Measurements from ENCODE around the gene DHRS1.

Gene DHRS1

GRCh38 chr14:24309538-24310264 lies 10.1 kb upstream of the DHRS1 start, which contains the start of gene LTB4R2:
TSS of gene LTB4R2 (plus strand) at chr14:24310140. CDS start at chr14:24310665, 525 bp downstream.
- no peak for DNase-seq (ENCODE audit: low spot score)

- no peak for DNase-seq (ENCODE audit: low spot score)
These were observed 9.0 kb upstream of the DHRS1 start for GRCh38 chr14:24308342-24309124.

- peak; percentile 65 for DNase-seq (ENCODE audit: low spot score)
These were observed 8.2 kb upstream of the DHRS1 start, which contains the start of gene CIDEB for GRCh38 chr14:24307575-24308341. TSS of gene CIDEB (minus strand) at chr14:24307977. CDS start at chr14:24307858, 119 bp downstream.

- DNase-seq (ENCODE audit: low spot score) = no peak
These were observed 7.6 kb upstream of the DHRS1 start for GRCh38 chr14:24307156-24307574.

- DNase-seq (ENCODE audit: low spot score) = no peak
These were observed 4.4 kb upstream of the DHRS1 start for GRCh38 chr14:24304019-24304387.

GRCh38 chr14:24300326-24300980 lies 873 bp upstream of the DHRS1 start:
- DNase-seq (ENCODE audit: low spot score) = no peak

- DNase-seq (ENCODE audit: low spot score) = no peak
These were observed 707 bp downstream of the DHRS1 start for GRCh38 chr14:24298892-24299254.

- no peak for DNase-seq (ENCODE audit: low spot score)
These were observed 2.2 kb downstream of the DHRS1 start for GRCh38 chr14:24297190-24297964.

GRCh38 chr14:24296341-24297157 lies 3.0 kb downstream of the DHRS1 start:
- peak; percentile 85 for DNase-seq (ENCODE audit: low spot score)

- DNase-seq (ENCODE audit: low spot score) = no peak
These were observed 6.1 kb downstream of the DHRS1 start for GRCh38 chr14:24293525-24293924.

GRCh38 chr14:24292118-24292807 lies 7.3 kb downstream of the DHRS1 start:
- no peak for DNase-seq (ENCODE audit: low spot score)

GRCh38 chr14:24291446-24292117 lies 8.0 kb downstream of the DHRS1 start:
- DNase-seq (ENCODE audit: low spot score) = no peak

- DNase-seq (ENCODE audit: low spot score) = no peak
These were observed 8.8 kb downstream of the DHRS1 start for GRCh38 chr14:24290746-24291145.

GRCh38 chr14:24289649-24290280 lies 9.8 kb downstream of the DHRS1 start:
- peak; percentile 79 for DNase-seq (ENCODE audit: low spot score)

GRCh38 chr14:24286996-24287395 lies 12.6 kb downstream of the DHRS1 start:
- no peak for DNase-seq (ENCODE audit: low spot score)

GRCh38 chr14:24285351-24285750 lies 14.2 kb downstream of the DHRS1 start:
- DNase-seq (ENCODE audit: low spot score) = no peak

- DNase-seq (ENCODE audit: low spot score) = no peak
These were observed 15.0 kb downstream of the DHRS1 start for GRCh38 chr14:24284501-24285035.

GRCh38 chr14:24283796-24284460 lies 15.7 kb downstream of the DHRS1 start:
- DNase-seq (ENCODE audit: low spot score) = no peak
